HCT116 (cell line): ENCODE results near the gene ATM.

Experiments
- CTCF ChIP-seq, 3 experiments: fragments of 200-600 bp in 1 of 3; sonication (generic) in 1 of 3; IDR thresholded peaks in 2 of 3; conservative IDR thresholded peaks in 1 of 3; 2 replicates each; pipeline ENCODE4 v1.5.1; 2012 to 2017; ENCODE audit warnings: low read depth in 2 of 3, low read length in 2 of 3, antibody characterized with exemption in 1 of 3, borderline replicate concordance in 1 of 3, control low read depth in 1 of 3, mild to moderate bottlenecking in 1 of 3, mixed read lengths in 1 of 3, mixed run types in 1 of 3, moderate library complexity in 1 of 3; ENCODE audit not compliant: insufficient read depth in 1 of 3
- EGR1 ChIP-seq: IDR thresholded peaks from 2 replicates; pipeline ENCODE4 v1.6.1; 2012; ENCODE audit warnings: low read depth
- EZH2 ChIP-seq: fragments of 200-600 bp; sonication (generic); IDR thresholded peaks from 2 replicates; pipeline ENCODE4 v1.6.1; 2017; ENCODE audit warnings: antibody characterized with exemption, mixed run types
- EZH2phosphoT487 ChIP-seq: fragments of 200-600 bp; IDR thresholded peaks from 2 replicates; pipeline ENCODE4 v1.6.1; 2018; ENCODE audit warnings: antibody characterized with exemption, borderline replicate concordance
- FOSL1 ChIP-seq: IDR thresholded peaks from 2 replicates; pipeline ENCODE4 v1.6.1; 2012; ENCODE audit warnings: low read depth
- POLR2A ChIP-seq: IDR thresholded peaks from 2 replicates; pipeline ENCODE4 v1.7.0; 2011; ENCODE audit warnings: borderline replicate concordance; ENCODE audit not compliant: insufficient read depth, insufficient read length; ENCODE audit errors: extremely low read depth
- POLR2AphosphoS5 ChIP-seq: IDR thresholded peaks from 2 replicates; pipeline ENCODE4 v1.6.1; 2011; ENCODE audit warnings: mild to moderate bottlenecking, low read depth, low read length, moderate library complexity
- SIN3A ChIP-seq: IDR thresholded peaks from 2 replicates; pipeline ENCODE4 v1.6.1; 2012; ENCODE audit warnings: low read depth
- ZNF274 ChIP-seq: fragments of 200-500 bp; sonication (Bioruptor generic); IDR thresholded peaks from 2 replicates; pipeline ENCODE4 v1.6.1; 2014; ENCODE audit warnings: mild to moderate bottlenecking, low read depth, low read length, inconsistent platforms
- TF ChIP-seq, protein P1 (sequence below): IDR thresholded peaks from 2 replicates; pipeline ENCODE4 v1.6.1; 2012
- TF ChIP-seq, protein P2 (sequence below): IDR thresholded peaks from 2 replicates; pipeline ENCODE4 v1.6.1; 2012

DNA sequence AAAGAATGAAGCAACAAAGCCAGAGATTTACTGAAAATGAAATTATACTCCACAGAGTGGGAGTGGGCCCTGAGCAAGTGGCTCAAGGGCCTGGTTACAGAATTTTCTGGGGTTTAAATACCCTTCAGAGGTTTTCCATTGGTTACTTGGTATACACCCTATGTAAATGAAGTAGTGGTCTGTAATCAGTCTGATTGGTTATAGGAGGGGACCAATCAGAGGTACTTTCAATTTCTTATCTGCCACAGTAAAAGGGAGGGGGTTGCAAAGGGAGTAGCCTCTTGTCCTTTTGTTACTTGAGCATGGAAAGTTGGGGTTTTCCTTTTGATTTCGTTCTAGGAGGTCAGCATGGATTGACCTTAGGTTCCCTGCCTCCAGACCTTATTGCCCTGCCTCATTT is 63.5 kb downstream of the ATM start:
- TF ChIP-seq, protein P1, sequence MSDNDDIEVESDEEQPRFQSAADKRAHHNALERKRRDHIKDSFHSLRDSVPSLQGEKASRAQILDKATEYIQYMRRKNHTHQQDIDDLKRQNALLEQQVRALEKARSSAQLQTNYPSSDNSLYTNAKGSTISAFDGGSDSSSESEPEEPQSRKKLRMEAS = no peak
- TF ChIP-seq CTCF (IDR thresholded peaks at IDR 0.05 in 2 of 3, conservative IDR thresholded peaks at IDR 0.05 in 1 of 3; ENCODE audit: borderline replicate concordance in 1 of 3, insufficient read depth in 1 of 3, low read depth in 2 of 3, low read length in 2 of 3) = no peak
- TF ChIP-seq POLR2AphosphoS5 = no peak
- TF ChIP-seq EGR1 = no peak
- TF ChIP-seq POLR2A = no peak
- TF ChIP-seq EZH2 = no peak
- no peak for TF ChIP-seq FOSL1
- no peak for TF ChIP-seq ZNF274
- TF ChIP-seq EZH2phosphoT487 = no peak
- TF ChIP-seq, protein P2, sequence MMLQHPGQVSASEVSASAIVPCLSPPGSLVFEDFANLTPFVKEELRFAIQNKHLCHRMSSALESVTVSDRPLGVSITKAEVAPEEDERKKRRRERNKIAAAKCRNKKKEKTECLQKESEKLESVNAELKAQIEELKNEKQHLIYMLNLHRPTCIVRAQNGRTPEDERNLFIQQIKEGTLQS = no peak
- no peak for TF ChIP-seq SIN3A
